ENCODE results near the gene IVD. TPM values are rescaled to one million over a fixed set of nuclear protein-coding genes. Genes with fewer than 3 reads are reported as not detected.
A peak's percentile ranks its signal among the peaks of the same experiment; 100 is the strongest.

IVD gene
- total RNA-seq, 1 experiment from 2014 or later = 28.6 TPM

DNA sequence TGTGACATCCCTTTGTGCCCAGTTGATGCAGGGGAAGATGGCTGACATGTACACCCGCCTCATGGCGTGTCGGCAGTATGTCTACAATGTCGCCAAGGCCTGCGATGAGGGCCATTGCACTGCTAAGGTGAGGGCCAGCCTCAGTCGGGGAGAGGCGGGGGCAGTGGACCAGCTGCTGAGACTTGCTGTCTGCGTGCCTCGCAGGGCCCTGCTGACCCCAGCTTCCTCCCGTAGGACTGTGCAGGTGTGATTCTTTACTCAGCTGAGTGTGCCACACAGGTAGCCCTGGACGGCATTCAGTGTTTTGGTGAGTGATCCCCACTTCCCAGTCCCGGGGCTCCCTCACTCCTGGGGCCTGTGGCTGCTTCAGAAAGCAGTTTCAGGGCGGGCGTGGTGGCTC, 10.5 kb downstream of the IVD start:
- peaks cover 53% of the 10 kb centered on the region for H3K36me3 ChIP-seq (replicated peaks; ENCODE audit: control insufficient read depth, insufficient read depth, low read length)

DNA sequence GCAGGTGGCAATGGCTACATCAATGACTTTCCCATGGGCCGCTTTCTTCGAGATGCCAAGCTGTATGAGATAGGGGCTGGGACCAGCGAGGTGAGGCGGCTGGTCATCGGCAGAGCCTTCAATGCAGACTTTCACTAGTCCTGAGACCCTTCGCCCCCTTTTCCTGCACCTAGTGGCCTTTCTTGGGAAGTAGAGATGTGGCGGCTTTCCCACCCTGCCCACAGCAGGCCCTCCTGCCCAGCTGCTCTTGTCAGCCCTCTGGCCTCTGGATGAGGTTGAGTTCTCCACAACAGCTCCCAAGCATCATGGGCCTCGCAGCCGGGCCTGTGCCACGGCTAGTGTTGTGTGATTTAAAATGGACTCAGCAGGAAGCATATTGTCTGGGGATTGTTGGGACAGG, 12.5 kb downstream of the IVD start:
- H3K36me3 ChIP-seq (replicated peaks; ENCODE audit: control insufficient read depth, insufficient read depth, low read length) = peaks cover 33% of the 10 kb centered on the region
- H3K27me3 ChIP-seq (ENCODE audit: control insufficient read depth, insufficient read depth, low read length) = no peaks in the 10 kb centered on the region
- DNase-seq = no peak
- H3K4me3 ChIP-seq (ENCODE audit: insufficient read depth, low read depth, low read length) = no peak overlapping the region

More for the DNA sequence above, 10.5 kb downstream of the IVD start:
- DNase-seq = no peak
- no peak overlapping the region for H3K4me3 ChIP-seq (ENCODE audit: insufficient read depth, low read depth, low read length)
- H3K27me3 ChIP-seq (ENCODE audit: control insufficient read depth, insufficient read depth, low read length) = no peaks in the 10 kb centered on the region

DNA sequence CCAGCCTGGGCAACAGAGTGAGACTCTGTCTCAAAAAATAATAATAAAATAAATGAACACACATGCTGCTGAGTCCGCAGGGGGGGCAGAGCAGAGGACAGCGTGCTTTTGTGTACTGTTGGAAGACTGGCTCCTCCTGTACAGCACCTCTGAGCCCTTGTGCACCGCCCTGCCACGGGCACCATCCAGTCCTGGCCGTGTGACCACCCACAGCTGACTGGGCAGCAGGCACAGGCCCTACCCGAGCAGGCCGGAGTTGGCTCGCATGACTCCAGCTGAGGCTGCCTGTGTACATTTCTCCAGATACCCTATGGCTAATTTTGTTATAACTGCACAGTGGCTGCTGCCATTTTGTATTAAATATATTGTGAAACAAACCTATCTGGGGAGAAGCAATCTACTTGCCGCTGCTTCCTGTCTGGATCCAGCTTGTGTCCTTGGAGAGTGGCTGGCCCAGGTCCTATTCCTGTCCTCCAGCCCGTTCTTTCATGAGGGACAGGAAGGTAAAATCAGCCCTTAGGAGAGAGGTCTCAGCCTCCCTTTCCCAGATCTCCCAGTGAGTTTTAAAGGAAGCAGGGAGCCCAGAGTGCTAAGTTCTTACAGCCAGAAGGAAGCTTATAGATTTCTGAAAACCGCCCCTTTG, 14.6 kb downstream of the IVD start:
- peaks cover 22% of the 10 kb centered on the region for H3K36me3 ChIP-seq (replicated peaks; ENCODE audit: control insufficient read depth, insufficient read depth, low read length)
- no peak for DNase-seq
- H3K4me3 ChIP-seq (ENCODE audit: insufficient read depth, low read depth, low read length) = no peak overlapping the region
- no peaks in the 10 kb centered on the region for H3K27me3 ChIP-seq (ENCODE audit: control insufficient read depth, insufficient read depth, low read length)

DNA sequence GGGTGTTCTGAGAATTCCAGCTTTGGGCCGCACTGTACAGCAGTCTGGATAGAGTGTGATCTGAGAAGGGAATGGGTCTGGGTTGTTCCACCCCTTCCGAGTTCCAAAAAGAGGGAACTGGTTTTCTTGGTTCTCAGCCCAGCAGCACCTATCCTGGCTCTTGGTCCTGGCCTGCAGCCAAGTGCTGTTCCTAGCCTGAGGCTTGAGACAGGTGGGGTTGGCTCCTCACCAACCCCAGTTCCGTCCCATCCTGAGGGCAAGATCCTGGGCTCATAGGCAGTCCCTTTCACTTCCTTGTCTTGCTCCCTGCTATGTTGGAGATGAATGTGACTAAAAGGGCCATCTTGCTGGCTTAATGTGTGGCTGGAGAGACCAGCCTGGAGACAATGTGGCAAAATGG, 15.2 kb downstream of the IVD start:
- DNase-seq = peak; percentile 66
- no peaks in the 10 kb centered on the region for H3K27me3 ChIP-seq (ENCODE audit: control insufficient read depth, insufficient read depth, low read length)
- H3K4me3 ChIP-seq (ENCODE audit: insufficient read depth, low read depth, low read length) = no peak overlapping the region
- peaks cover 16% of the 10 kb centered on the region for H3K36me3 ChIP-seq (replicated peaks; ENCODE audit: control insufficient read depth, insufficient read depth, low read length)

DNA sequence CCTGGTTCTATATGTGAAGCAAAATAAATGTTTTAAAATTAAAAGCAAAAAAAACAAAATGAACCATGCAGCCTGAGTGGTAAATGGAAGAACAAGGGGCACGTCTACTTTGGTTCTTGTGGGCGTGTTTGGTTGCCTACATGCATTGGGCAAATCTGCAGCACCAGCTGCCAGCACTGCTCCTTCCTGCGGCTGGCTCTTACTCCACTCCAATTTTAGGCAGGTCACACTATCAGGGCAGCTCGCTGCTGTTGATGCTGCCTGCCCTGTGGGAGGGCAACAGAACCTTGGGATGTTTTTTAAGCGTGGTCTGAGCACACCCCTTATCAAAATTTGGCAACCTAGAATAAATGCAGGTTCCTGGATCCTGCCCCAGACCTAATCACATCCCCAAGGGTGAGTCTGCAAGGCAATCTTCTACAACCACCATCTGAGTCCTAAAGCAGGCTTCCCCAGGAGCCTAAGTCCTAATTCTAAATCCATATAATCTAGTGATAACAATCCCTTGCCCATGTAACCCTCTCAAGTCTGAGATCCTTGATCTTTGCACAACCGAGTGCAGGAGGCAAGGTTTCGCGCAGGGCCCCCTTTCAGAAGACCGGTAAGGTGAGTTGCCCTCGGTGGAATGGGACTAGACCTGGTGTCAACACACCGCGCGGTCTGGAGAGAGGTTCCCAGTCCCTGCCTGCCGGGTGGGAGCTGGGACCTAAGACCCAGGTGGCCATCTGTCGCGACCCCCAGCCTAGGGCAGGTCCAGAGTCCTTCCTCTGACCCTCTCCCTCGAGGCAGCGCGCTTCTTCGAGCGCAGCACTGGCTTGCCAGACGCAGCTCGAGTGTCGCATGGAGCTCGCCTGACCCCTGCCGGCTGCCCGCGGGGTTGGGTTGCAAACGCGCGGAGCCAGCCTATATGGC, 15.9 kb downstream of the IVD start:
- H3K4me3 ChIP-seq (ENCODE audit: insufficient read depth, low read depth, low read length) = peak overlapping the region; percentile 21; the same call in 1 of the 2 replicates
- peaks cover 11% of the 10 kb centered on the region for H3K36me3 ChIP-seq (replicated peaks; ENCODE audit: control insufficient read depth, insufficient read depth, low read length)
- peak; percentile 95 for DNase-seq
- no peaks in the 10 kb centered on the region for H3K27me3 ChIP-seq (ENCODE audit: control insufficient read depth, insufficient read depth, low read length)

DNA sequence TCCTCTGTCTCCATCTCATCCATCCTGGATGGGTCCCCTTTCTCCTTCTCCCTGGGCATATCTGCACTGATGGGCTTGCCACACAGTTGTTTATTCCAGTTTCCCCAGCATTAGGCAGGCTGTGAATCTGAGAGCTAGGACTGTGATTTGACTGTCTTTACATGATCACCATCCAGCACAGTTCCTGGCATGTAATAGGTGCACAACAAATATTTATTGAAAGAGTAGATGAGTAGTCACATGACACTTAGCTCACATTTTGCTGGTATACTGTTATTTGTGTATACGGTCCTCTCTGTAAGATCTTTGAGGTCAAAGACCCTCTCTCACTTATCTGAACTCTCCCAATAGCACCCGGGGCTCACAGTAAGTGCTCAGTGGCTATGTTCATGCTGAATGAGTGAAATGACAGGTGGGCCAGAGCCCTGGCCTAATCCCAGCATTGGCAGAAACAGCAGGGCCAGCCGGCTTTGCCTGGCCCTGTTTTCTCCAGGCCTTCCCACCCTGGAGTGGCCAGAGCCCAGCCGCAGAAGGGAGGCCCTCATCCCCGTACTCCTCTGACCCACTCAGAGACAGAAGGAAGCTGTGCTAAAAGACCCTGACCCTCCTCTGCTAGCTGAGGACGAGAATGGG, 19.0 kb downstream of the IVD start:
- DNase-seq = no peak
- Histone ChIP-seq H3K4me3 (ENCODE audit: insufficient read depth, low read depth, low read length) (no peak overlapping the region), H3K27me3 (ENCODE audit: control insufficient read depth, insufficient read depth, low read length) (no peaks in the 10 kb centered on the region; the same call in 1 of the 2 replicates), H3K36me3 (replicated peaks; ENCODE audit: control insufficient read depth, insufficient read depth, low read length) (no peaks in the 10 kb centered on the region)

DNA sequence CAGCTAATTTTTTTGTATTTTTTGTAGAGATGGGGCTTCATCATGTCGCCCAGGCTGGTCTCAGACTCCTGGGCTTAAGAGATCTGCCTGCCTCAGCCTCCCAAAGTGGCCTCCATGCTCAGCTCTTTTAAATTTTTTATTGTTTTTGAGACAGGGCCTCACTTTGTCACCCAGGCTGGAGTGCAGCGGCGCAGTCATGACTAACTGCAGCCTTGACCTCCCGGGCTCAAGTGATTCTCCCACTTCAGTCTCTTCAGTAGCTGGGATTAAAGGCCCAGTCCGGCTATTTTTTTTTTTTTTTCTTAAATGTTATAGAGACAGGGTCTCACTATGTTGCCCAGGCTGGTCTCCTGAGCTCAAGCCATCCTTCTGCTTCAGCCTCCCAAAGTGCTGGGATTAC, 20.1 kb downstream of the IVD start:
- Histone ChIP-seq H3K36me3 (replicated peaks; ENCODE audit: control insufficient read depth, insufficient read depth, low read length) (no peaks in the 10 kb centered on the region), H3K27me3 (ENCODE audit: control insufficient read depth, insufficient read depth, low read length) (no peaks in the 10 kb centered on the region; the same call in 1 of the 2 replicates), H3K4me3 (ENCODE audit: insufficient read depth, low read depth, low read length) (no peak overlapping the region)
- DNase-seq = no peak

DNA sequence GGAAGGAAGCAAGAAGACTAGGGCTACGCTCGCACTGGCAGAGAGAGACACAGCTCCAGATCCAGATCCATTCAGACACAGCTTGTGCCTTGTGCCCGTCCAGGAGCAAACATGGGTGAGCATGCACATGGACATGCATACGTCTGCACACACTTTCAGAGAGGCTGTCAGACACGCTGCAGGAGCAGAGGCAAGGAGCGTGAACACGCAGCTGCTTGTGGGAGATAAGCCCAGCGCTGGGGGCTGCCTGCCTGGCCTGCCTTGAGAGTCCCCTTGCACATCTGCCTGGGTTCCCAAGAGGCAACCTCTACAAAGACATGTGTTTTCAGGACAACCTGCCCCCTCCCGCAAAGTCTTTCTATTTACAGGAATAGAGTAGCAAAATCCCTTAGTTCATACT, 21.6 kb downstream of the IVD start:
- H3K4me3 ChIP-seq (ENCODE audit: insufficient read depth, low read depth, low read length) = no peak overlapping the region
- DNase-seq = no peak
- no peaks in the 10 kb centered on the region for H3K36me3 ChIP-seq (replicated peaks; ENCODE audit: control insufficient read depth, insufficient read depth, low read length)
- H3K27me3 ChIP-seq (ENCODE audit: control insufficient read depth, insufficient read depth, low read length) = peaks cover under 1% of the 10 kb centered on the region; the same call in 1 of the 2 replicates

DNA sequence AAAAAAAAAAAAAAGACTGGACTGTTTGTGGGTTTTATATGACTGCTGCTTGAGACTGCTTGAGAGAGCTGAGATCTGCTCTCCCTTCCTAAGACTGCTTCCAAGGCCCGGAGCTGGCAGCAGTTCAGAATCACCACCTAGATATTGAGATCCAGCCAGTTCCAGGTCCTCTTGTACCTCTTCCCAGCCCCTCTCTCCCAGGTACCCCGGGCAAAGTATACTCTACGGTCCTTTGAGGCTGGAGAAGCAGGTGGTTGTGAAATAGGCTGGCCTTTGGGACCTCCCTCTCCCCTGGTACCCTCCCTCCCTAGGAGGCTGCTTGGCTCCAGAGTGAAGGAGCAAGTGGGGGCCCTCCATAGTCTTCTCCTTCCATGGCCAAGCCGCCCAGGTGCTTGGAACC, 22.6 kb downstream of the IVD start:
- no peak for DNase-seq
- Histone ChIP-seq H3K36me3 (replicated peaks; ENCODE audit: control insufficient read depth, insufficient read depth, low read length) (no peaks in the 10 kb centered on the region), H3K4me3 (ENCODE audit: insufficient read depth, low read depth, low read length) (no peak overlapping the region), H3K27me3 (ENCODE audit: control insufficient read depth, insufficient read depth, low read length) (peaks cover 3% of the 10 kb centered on the region)

DNA sequence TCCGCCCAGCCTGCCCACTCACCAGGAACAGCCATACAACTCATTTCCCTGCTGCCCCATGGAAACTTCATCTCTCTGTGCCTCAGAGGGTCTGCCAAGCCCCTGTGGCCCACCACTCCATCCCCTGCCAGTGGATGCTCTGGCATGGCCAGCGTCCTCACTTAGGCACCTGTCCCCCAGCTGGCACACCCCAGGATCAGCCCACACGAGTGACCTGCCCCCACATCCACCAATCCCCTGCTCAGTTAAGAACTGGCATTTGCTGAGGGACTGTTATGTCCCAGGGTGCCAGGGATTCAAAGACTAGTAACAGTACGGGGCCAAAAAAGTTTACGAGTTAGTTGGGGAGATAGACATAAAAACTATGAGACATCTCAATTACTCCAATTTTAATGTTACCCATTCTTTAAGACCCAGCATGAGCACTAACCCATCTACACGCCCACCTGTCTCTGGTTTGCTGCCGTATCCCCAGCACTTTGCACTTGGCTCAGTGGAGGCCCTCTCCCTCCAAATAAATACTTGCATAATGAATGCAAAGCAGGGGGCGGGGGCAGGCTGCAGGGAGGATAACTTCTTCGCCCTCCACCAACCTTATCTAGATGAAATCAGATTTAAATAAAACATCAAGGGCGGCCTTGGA, 23.6 kb downstream of the IVD start:
- H3K36me3 ChIP-seq (replicated peaks; ENCODE audit: control insufficient read depth, insufficient read depth, low read length) = no peaks in the 10 kb centered on the region
- H3K27me3 ChIP-seq (ENCODE audit: control insufficient read depth, insufficient read depth, low read length) = peaks cover 10% of the 10 kb centered on the region
- no peak overlapping the region for H3K4me3 ChIP-seq (ENCODE audit: insufficient read depth, low read depth, low read length)
- DNase-seq = peak; percentile 60

DNA sequence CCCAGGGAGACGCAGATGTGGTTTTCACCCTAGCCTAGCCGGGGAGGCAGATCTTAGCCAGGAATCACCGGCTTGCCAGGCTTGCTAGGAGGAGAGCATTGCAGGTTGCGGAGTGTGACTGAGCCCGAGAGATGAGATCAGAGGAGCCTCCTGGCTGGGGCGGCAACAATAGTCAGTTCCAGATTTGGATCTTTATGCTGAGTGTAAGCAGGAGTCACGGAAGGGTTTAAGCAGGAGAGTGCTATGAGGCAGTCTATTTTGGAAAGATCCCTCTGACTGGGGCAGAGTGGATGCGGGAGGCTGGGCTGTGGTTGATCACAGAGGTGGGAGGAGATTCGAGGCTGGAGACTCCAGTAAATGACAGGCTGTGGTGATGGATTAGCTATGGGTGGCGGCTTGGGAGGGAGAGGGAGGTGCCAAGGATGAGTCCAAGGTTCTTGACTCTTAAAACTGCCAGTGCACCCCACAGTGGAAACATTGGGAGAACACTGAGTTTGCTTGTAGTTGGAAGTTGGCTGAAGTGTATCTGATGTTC, 24.7 kb downstream of the IVD start:
- no peak overlapping the region for H3K4me3 ChIP-seq (ENCODE audit: insufficient read depth, low read depth, low read length)
- H3K27me3 ChIP-seq (ENCODE audit: control insufficient read depth, insufficient read depth, low read length) = peaks cover 19% of the 10 kb centered on the region
- DNase-seq = peak; percentile 76
- H3K36me3 ChIP-seq (replicated peaks; ENCODE audit: control insufficient read depth, insufficient read depth, low read length) = no peaks in the 10 kb centered on the region

DNA sequence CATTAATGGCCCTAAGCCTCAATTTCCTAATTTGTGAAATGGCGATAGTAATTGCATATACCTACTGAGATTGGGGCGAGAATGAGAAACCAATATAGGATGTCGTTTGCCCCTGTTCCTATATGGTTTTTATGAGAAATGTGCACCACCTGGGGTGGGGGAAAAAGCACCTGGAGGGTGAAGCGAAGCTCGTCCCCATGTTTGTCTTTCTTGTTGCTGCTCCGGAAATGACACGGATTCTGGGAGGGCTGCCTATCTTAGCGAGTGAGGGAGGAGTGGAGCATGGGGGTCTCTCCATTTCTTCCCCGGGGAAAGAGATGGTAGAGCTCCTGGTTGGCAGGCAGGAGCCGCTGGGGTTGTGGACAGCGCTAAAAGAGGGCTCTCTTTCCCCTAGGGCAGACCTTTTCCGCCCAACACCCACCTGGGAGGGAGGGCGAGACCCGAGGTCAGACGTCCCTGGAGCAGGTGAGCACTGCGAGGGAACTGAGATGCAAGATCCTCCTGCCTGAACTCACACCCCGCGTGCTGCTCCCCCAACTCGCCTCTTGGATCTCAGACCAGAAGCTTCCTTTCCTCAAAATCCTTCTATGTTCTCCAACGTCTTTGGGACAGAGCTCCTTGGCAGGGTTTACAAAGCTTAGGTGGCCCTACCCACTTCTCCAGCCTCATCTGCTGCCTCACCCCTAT, 29.6 kb downstream of the IVD start:
- peak; percentile 69 for DNase-seq
- peak overlapping the region; percentile 66; the same call in 1 of the 2 replicates for H3K4me3 ChIP-seq (ENCODE audit: insufficient read depth, low read depth, low read length)
- H3K36me3 ChIP-seq (replicated peaks; ENCODE audit: control insufficient read depth, insufficient read depth, low read length) = no peaks in the 10 kb centered on the region
- H3K27me3 ChIP-seq (ENCODE audit: control insufficient read depth, insufficient read depth, low read length) = peaks cover 29% of the 10 kb centered on the region

DNA sequence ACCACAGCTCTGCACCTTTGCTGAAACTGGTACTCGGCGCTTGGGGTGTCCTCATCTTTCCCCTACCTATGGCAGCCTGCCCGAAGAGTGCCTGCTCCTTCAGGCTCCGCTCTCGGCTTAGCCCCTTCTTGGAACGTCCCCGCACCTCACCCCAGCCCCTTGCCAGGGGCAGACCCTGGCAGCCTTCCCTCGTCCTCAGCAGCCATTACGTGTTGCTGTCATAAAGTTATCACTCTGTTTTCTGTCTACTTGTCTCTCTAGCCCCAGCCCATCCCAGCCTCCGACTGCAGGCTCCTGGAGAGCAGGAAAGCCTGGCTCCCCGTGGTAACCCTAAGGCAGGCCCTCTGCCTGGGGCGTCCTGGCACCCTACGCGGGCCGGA, 30.1 kb downstream of the IVD start:
- Histone ChIP-seq H3K36me3 (replicated peaks; ENCODE audit: control insufficient read depth, insufficient read depth, low read length) (no peaks in the 10 kb centered on the region), H3K27me3 (ENCODE audit: control insufficient read depth, insufficient read depth, low read length) (peaks cover 29% of the 10 kb centered on the region), H3K4me3 (ENCODE audit: insufficient read depth, low read depth, low read length) (peak overlapping the region; percentile 66)
- DNase-seq = no peak
